Astrocyte of the spinal cord (primary cell): Measurements from ENCODE around the gene RAB44.

Source experiments
- DNase-seq: peaks from one replicate; pipeline ENCODE4 v3.0.0; 2011; ENCODE audit warnings: low read depth, low spot score
- H3K4me3 ChIP-seq: 2 replicates; pipeline ENCODE4 v1.5.1; 2011; ENCODE audit warnings: low read depth, mild to moderate bottlenecking, low read length, moderate library complexity
- in situ Hi-C: cut with HindIII; loops from 2 replicates; pipeline ENCODE4 v1.10.0; 2017; ENCODE audit warnings: low sequenced_read_pairs
- TF ChIP-seq, protein P1 (sequence below): IDR thresholded peaks from 2 replicates; pipeline ENCODE4 v1.5.1; 2012; ENCODE audit warnings: low read depth, mild to moderate bottlenecking, low read length, inconsistent platforms

Gene RAB44

DNA sequence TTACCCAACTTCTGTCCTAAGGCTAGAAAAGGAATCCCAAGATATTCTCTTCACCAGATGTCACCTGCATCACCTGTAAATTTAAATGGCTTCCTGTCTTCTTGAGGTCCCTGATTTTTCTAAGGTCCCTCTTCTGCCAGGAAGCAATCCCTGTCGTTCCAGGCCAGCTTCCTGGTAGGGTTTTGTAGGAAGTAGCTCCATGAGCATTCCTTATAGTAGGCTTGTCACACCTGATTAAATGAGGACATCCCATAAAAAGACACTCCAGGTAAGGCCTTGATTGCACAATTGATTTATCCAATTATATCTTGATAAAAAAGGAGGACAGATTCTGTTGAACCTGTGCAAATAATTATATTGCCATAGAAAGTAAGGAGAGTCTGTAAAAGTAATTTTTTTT lies 8.7 kb downstream of the RAB44 start:
- no peak overlapping the region for H3K4me3 ChIP-seq
- no peak for DNase-seq
- in situ Hi-C loops: no loop called here
- TF ChIP-seq, protein P1, sequence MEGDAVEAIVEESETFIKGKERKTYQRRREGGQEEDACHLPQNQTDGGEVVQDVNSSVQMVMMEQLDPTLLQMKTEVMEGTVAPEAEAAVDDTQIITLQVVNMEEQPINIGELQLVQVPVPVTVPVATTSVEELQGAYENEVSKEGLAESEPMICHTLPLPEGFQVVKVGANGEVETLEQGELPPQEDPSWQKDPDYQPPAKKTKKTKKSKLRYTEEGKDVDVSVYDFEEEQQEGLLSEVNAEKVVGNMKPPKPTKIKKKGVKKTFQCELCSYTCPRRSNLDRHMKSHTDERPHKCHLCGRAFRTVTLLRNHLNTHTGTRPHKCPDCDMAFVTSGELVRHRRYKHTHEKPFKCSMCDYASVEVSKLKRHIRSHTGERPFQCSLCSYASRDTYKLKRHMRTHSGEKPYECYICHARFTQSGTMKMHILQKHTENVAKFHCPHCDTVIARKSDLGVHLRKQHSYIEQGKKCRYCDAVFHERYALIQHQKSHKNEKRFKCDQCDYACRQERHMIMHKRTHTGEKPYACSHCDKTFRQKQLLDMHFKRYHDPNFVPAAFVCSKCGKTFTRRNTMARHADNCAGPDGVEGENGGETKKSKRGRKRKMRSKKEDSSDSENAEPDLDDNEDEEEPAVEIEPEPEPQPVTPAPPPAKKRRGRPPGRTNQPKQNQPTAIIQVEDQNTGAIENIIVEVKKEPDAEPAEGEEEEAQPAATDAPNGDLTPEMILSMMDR: no peak

DNA sequence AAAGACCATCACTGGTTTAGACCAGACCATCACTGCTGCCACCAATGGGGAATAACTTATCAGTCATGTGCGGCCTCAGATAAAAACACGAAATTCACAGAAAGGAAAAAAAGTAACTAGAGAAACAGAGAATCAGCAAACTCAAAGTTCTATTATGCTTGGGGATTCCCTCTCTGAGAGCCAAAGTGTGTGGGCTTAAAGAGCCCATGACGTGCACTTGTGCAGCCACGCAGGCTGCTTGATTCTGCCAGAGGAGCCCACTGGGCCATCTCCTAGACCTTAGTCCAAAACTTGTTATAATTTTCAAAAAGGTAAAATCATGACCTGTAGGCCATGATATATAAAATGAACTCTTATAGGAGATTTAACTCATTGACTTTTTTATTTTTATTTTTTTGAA lies 15.2 kb downstream of the RAB44 start:
- in situ Hi-C loops: no loop called here
- DNase-seq: no peak
- no peak overlapping the region for H3K4me3 ChIP-seq
- TF ChIP-seq, protein P1: no peak

DNA sequence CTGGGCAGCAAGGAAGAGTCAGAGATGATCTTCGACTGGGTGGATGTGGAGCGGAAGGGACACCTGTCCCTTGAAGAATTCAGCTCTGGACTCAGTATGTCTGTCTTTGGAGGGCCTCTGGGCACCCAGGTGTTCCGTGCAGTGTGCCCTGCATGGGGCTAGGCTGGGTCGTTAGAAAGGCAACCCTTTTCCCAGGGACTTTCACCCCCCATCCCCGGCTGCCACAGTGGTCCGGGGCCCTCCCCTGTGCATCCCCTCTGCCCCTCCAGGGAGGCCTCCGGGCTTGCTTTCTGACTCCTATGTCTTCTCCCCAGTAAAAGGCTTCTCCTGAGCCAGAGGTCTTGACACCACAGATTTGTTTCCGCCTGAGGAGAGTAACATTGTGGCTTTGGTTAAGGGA lies 16.2 kb downstream of the RAB44 start:
- no peak overlapping the region for H3K4me3 ChIP-seq
- in situ Hi-C loops: no loop called here
- DNase-seq: no peak
- TF ChIP-seq, protein P1: no peak

DNA sequence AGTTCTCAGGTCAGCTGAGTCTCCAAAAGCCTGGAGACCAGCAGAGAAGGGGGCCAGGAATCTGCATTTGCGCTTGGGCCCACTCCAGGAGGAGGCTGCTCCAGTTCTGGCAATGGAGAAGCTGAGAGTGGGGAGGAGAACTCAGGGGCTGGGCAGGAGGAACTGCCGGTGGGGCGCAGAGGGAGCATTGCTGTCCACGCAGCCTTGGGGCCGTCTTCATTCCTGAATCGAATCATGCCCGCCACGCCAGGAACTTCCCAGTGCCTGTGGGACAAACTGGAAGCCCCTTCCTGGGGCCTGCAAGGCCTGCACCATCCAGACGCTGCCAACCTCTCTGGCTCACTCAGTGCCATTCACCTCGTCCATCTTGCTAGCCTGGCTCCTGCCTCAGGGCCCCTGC lies 16.9 kb downstream of the RAB44 start:
- no peak for DNase-seq
- in situ Hi-C loops: no loop called here
- TF ChIP-seq, protein P1: no peak
- H3K4me3 ChIP-seq: no peak overlapping the region

DNA sequence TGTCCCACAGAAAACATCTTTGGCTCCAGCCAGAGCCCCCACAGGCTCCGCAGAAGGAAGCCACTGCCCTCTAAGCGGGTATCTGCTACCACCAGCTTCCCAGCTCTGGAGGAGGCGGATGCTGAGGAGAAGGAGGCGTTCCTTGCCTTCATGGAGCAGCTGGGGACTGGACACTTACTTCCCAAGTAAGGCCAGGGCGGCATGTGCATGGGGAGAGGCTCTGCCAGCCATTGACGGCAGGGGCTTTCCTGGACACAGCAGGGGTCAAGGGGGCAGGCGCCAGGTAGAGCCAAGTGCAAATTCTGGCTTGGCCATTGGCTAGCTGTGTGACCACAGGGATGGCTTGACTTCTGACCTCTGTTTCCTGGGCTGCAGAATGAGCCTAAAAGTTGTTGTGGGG lies 17.8 kb downstream of the RAB44 start:
- TF ChIP-seq, protein P1: no peak
- in situ Hi-C loops: no loop called here
- no peak overlapping the region for H3K4me3 ChIP-seq
- no peak for DNase-seq

DNA sequence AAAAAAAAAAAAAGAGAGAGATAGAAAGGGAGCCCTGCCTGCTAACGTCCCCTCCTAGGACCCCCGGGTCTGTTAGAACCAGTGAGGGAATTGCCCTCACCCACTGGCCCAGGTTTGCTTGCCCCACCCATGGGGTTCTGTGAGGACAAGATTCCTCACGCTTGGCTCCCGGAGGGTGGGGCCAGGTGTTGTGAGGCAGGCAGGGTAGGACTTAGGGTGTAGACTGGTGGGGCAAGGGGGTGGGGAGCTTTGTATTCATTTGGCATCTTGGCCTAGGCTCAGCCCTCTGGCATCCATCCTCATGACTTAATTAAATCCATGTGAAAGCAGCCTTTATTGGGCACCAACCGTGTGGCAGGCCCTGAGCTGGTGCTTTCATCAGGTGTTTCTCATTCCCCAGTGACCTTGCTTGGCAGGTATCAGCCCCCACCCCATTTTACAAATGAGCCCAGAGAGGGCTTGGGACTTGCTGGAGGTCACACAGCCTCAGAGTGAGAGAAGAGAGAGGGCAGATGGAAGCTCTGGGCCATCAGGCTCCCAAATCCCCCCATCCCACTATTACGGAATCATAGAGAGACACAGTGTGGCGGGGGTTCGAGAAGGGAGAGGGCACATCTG lies 19.0 kb downstream of the RAB44 start:
- in situ Hi-C loops: no loop called here
- no peak overlapping the region for H3K4me3 ChIP-seq
- TF ChIP-seq, protein P1: no peak
- no peak for DNase-seq
